Stimulated activated CD4-positive, alpha-beta T cell treated with anti-CD3 and anti-CD28 coated beads, Interleukin-15, amount 100 ng/mL, for 24 hours (primary cell): ENCODE measurements around the gene HSPA12B.

Source experiments
- DNase-seq: peaks from one replicate; pipeline ENCODE4 v3.0.0-alpha.2; 2020

HSPA12B gene

DNA sequence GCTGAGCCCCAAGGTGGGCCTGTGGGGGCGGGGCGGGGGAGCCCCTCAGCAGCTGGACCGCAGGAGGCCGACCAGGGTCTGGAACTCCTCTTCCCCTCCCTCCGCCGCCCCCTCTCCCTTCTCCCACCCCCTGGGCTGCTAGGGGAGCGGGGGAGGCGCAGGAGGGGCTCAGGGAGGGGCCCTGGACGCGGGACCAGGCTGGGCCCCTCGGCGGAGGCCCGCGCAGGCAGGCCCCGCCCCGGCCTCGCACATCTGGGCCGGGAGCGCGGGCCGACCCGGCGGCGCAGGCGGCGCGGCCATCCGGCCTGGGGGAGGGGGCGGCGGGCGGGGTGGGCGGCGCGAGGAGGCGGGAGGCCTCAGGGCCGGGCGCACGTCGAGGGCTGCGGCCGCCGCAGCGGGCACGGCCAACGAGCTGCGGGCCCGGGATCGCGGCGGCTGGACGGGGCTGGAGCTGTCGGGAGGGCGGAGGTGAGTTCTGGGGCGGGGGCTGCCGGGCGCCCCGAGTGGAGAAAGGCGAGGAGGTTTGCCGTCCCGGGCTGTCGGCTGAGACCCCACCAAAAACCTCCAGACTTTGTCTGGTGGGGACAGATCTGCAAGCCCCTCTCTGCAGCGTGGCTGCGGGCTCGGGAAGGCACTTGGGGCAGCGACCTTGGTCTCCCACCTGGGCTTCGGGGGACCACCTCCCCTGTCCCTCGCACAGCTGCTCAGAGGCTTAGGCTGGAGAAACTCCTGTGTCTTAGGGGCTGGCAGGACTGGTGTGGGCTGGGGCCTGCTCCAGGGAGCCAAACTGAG, at the start of gene HSPA12B:
HSPA12B (plus strand) TSS at position 359 of the 792 bp plus-strand sequence. CDS start 5,990 bp downstream, outside the sequence.
- DNase-seq, result no peak

DNA sequence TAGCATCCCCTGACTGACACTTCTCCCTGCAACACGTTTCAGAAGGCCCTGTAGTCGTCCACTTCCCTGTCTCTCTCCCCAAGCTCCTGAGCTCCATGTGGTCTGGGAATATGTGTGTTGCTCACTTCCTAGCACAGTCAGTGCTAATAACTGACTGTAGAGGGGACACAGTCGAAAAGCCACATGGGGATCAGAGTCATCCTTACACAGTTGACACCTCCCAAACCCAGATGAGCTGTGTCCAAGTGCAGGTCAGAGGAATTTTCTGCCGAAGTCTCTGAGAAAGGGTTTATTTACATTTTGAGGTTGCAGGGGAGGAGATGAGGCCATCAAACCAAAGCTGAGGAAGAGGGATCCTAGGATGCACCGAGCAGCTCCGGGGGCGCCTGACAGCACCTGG, 47.1 kb upstream of the HSPA12B start:
- no peak for DNase-seq

- no peak for DNase-seq
These were observed 46.1 kb upstream of the HSPA12B start for GRCh38 chr20:3686421-3686820.

DNA sequence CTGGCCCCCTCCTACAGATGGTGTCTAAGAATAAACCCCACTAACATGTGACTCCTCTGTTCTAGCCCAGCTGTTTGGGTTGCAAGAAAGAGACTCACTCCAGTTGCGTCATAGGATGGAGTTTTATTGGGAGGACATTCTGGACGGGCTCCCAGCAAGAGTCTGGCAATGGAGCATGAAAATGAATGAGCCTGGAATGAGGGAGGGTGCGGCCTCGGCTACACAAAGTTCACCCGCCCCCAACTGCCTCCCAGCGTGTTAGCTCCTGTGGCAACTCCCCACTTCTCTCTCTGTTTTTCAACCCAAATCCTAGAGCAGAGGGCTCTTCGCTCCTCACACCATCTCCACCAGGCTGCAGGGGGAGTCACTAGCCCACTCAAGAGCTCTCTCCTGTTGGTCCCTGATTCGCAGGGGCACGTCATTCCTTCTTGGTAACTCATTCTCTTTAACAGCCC, 45.6 kb upstream of the HSPA12B start:
- no peak for DNase-seq

DNA sequence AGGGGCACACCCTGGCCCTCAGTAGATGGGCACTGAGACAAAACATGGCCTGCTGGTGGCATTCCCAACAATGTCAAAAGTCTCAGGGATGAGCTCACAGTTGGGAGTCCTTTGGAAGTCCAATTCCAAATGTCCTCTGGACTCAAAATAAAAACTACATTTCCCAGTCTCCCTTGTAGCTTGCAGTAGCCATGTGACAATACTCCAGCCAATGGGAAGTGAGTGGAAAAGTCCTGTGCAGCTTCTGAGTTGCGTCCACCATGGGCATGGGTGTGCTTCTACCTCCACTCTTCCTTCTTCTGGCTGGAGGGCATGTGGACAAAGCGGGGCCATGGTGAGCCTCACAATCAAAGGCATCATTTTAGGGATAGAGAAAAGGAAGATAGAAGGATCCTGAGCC, 44.8 kb upstream of the HSPA12B start:
- no peak for DNase-seq

GRCh38 chr20:3689978-3690377, 42.5 kb upstream of the HSPA12B start:
- no peak for DNase-seq

- no peak for DNase-seq
These were observed 42.1 kb upstream of the HSPA12B start for GRCh38 chr20:3690413-3690812.

DNA sequence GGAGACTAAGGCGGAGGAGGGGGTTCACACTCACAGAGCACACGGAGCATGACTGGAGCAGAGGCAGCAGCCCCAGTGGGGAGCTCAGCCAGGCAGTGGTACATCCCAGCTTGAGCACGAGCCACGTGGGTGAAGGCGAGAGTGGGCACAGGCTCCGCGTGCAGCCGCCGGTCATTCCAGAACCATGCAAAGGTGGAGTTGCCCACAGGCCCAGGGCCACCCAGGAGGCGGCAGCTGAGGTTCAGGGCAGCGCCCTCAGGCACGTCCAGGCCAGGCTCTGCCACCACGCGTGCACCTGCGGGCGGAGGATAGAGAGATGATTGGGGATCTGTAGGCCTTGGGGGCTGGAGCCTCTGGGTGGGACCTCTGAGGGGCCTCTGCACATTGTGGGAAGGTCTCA, 41.2 kb upstream of the HSPA12B start:
- DNase-seq, result no peak

GRCh38 chr20:3691897-3692296, 40.6 kb upstream of the HSPA12B start:
- DNase-seq, result no peak

DNA sequence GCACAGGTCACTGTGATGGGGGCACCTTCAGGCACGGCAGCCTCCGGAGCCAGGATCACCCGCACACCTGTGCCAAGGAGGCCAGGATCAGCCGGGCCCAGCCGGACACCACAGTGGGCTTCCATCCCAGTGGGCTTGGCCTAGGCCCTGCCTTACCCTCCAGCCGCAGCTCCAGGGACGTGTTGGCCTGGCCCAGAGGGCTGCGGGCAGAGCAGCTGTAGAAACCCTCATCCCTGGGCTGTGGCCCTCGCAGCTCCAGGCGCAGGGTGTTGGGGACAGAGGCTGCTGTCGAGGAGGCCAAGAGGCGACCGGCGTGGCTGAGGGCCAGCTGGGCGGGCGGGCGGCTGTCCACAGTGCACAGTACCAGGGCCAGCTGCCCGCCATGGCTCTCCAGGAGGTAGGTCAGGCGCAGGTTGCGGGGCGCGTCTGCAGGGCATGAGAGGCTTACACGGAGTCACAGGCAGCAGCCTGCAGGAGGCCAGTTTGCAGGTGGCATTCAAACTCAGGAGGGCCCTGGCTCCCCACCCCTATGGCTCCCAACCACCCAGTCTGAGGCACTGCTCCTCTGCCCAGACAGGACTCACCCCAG, 39.7 kb upstream of the HSPA12B start:
- DNase-seq, result no peak

- DNase-seq, result no peak
These were observed 39.1 kb upstream of the HSPA12B start for GRCh38 chr20:3693376-3693775.

- DNase-seq, result no peak
These were observed 37.6 kb upstream of the HSPA12B start for GRCh38 chr20:3694864-3695263.

DNA sequence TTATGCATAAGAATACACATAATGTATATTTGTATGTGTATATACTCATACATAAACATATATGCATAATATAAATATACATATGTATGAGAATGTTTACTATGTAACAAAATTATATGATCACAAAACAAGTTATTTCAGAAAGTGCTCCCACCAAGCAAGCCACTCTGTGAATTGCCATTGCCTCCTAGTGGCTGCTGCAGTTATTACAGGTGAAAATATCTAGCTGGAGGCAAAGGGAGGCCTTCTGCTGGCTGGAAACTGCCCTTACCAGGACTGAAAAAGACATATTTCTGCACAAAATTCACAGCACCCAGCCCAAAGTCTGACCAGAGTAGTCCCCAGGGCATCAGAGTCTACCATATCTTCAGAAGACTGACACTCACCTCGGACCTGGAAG, 36.3 kb upstream of the HSPA12B start:
- DNase-seq, result no peak

- DNase-seq, result no peak
These were observed 35.5 kb upstream of the HSPA12B start for GRCh38 chr20:3696745-3697587.

DNA sequence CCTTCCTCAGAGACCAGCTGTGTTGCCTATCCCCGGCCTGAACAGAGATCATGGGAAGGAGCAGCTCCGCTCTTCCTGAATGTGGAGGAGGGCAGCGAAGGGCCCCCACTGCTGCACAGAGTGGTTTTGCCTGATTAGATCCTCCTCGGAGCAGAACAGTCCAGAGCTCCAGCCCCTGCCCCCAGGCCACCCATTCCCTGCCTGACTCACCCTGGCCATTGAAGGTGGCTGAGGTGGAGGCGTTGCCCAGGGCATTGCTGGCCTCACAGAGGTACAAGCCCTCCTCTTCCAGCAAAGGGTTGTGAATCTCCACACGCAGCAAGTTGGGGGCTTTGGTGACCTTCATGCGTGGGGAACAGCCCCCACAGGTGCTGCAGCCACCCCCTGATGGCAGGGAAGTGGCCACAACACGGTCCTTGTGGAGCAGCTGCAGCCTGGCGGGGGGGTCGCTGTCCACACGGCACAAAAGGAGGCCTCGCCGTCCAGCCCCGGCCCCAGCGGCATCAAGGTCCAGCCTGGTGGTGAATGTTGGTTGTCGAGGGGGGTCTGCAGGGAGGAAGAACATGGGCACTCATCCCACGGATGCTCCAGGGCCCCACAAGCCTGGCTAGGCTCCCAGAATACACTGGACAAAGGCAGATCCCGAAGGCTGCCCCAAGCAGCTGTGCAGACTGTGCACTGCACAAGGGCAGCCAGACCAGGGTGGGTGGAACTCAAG, 34.7 kb upstream of the HSPA12B start:
- no peak for DNase-seq

GRCh38 chr20:3698591-3699001, 33.9 kb upstream of the HSPA12B start:
- DNase-seq, result no peak

DNA sequence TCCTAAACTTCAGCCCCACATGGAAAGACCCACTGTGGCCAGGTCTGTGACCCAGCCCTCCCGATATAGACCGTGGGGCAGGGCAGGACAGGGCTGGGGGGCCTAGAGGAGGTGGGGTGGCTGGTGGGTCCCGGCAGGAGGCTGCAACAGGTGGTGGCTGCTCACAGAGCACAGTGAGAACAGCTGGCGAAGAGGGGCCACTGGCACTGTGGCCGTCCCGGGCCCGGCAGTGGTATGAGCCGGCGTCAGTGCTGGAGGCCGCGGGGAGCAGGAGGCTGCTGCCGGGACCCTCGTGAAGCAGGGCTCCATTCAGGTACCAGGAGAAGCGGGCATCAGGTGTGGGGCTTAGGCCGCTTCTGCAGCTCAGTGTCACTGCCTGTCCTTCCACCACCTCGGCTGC, 33.4 kb upstream of the HSPA12B start:
- no peak for DNase-seq

DNA sequence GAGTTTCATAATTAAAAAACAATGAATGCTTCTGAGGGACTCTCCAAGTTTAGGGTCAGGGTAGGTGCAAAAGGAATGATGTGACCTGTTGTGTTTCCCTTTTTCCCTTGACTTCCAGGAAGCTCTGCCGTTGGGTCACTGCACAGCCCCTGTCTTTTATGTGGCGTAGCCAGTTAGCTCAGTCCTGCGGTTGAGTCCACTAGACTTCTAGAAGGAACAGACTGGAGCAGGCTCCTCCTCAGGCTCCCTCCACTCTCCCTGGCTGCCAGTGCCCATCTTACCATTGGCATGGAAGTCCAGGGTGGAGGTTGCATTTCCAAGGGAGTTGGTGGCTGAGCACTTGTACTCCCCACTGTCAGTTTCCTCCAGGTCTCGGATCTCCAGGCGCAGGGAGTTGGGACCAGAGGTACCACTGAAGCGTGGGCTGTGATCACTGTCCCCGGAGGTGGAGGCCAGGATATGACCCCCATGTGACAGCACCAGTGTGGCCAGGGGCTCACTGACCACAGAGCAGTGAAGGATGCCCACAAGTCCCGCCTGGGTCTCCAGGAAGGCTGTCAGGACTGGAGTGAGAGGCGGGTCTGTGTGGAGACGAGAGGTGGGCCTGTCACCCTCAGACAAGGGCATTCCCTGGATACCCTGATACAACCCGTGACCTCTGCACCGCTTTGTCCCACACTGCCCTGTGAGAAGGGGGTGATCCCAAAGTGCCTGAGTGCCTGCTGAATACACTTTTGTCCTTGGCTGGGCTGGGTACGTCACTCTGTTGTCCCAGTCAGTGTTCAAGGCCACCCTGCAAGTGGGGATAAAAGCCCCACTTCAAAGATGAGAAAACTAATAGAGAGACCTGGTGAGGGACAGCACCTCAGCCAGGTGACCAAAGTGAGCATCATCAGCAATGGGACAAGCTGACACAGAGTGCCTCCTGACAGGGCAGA, 31.2 kb upstream of the HSPA12B start:
- DNase-seq, result no peak

DNA sequence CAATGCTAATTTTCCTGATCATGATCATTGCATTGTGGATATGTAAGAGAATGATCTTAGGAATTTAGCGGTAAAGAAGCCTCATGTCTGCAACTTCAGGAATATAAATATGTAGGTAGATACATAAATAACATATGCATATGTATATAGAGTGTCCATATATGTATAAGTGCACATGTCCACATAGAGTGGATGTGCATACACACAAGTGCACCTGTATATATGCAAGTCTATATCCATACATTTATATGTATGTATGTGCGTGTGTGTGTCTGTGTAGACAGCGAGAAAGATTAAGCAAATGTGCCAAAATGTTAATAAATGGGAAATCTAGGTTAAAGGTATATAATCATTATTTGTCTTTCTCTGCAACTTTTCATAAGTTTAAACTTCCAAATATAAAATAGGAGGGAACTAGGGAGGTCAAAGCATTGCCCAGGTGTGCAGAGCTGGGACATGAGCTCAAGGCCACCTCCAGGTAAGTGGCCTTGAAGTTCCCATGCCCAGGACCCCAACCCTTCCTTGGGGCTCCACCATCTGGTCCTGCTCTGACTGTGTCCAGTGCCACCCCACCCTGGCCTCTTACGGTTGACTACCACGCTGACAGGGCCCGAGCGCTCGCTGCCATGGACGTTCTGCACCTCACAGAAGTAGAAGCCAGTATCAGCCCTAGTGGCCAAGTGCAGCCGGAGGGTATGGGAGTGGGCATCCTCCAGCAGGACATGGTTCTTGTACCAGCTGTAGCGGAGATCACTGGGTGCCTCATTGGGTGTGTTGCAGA, 29.7 kb upstream of the HSPA12B start:
- DNase-seq, result no peak

- no peak for DNase-seq
These were observed 28.4 kb upstream of the HSPA12B start for GRCh38 chr20:3704087-3704486.

DNA sequence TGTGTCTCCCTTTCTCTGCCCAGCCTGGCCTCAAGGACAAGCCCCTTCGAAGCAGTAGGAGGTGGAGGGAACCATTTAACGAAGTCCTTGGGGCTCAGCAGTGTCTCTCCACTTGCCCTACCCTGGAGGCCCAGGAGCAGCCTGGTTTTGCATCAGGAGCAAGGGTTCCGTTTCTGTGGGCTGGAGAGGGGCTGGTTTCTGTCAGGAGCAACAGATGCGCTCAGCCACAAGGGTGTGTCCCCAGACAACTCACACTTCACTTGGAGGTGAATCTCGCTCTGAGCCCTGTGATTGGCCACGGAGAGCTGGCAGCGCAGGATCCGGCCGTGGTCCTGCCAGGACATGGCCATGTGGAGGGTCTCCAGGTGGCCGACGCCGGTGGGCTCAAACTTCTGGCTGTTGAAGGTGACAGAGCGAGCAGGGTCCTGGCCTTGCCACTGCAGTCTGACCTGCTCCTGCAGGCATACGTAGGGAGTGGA, 27.0 kb upstream of the HSPA12B start:
- no peak for DNase-seq
